NCI-H1436 (cell line): Measurements from ENCODE around the gene SELPLG.

Experiments used
- DNase-seq: peaks from one replicate; lab custom pipeline; 2025; lab: John Stamatoyannopoulos, UW

The SELPLG gene

DNA sequence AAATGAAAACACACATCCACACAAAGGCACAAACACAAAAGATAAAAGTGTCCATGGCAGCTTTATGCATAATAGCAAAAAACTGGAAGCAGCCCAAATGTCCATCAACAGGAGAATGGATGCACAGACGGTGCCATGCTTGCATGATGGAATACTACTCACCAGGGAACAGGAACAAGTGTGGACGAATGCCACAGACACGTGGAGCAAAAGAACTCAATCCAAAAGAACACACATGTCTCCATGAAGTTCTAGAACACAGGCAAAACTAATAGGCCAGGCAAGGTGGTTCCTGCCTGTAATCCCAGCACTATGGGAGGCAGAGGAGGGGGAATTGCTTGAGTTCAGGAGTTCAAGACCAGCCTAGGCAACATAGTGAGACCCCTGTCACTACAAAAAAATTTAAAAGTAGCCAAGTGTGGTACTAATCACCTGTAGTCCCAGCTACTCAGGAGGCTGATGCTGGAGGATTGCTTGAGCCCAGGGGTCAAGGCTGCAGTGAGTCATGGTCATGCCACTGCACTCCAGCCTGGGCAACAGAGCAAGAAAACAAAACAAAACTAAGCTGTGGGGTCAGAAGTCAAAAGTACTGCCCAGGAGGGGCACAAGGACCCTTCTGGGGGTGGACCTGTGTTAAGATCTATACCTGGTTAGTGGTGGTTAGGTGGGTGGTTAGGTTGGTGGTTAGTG, 28.5 kb downstream of the SELPLG start:
- no peak for DNase-seq

DNA sequence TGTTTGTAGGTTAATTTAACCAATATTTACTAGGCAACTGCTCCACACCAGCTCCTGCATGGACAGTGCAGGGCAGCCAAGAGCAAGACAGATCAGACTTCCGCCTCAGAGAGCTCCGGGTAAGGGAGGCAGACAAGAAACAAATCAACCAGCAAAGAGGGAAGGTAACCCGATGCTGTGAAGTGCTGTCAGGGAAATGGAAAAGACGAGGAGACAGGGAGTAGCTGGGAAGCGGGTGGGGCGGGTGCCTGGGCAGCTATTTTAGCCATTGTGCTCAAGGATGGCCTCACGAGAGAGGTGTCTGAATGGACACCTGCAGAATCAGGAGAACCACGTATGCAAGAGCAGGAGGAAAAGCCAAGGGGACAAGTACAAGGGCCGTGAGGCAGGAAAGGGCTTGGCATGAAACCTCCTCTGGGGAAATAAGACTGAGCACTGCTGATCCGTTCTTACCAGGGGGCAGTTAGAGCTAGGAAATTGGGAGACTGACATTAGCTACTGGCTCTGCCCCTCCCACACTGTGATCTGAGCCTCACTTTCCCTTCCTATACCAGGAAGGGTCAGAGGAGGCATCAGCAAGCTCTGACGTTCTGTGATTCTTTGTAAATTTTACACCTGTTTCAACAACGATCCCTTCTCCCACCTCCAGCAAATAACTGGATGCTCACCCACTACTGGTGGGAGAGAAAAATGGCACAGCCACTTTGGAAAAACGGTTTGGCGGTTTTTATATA, 29.3 kb downstream of the SELPLG start:
- DNase-seq, result no peak

DNA sequence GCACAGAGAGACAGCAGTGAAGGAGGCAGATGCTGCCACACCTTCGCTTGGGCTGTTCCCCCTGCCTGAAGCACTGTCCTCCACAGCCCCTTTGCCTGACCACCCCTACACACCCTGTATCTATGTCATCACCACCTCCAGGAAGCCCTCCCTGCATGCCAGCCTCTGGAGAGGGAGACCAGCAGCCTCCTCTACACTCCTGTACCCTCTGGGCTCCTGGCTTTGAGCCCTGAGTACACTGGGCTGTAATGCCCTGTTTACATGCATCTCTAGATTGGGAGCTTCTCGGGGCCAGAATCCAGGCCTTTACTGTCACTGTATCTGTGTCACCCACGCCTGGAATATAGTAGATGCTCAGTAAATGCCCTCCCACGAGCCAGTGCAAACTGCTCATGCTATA, 30.0 kb downstream of the SELPLG start:
- DNase-seq, result no peak

DNA sequence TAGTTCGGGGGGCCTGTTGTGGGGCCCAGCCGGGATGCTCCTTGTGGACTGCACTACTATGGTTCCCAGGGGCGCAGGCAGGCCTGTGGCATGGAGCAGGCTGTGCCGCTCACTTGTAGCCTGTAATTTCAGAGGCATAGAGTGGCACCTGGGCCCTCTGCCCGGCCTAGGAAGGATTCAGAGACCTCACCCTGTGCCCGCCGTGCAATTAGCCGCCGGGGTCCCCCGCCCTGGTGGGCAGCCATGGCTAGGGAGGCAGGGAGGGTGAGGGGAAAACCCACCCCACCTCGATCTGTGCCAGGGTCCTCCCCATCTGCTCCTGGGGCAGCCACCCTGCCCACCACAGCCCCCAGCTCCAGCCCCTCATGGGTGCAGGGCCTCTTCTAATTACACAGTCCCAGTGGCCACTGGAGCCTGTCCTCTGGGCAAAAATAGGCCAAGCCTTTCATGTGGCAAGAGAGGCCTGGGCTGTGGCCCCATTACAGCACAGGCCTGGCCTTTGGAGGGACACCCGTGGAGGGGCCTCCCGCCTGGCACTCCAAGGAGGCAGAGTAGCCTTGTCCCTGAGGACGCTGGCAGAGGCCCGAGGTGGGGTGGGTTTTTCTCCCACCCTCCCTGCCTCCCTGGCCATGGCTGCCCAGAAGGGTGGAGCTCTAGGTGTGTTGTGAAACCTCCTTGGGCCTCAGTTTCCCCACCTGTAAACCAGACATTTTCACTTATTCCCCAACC, 30.6 kb downstream of the SELPLG start:
- no peak for DNase-seq

DNA sequence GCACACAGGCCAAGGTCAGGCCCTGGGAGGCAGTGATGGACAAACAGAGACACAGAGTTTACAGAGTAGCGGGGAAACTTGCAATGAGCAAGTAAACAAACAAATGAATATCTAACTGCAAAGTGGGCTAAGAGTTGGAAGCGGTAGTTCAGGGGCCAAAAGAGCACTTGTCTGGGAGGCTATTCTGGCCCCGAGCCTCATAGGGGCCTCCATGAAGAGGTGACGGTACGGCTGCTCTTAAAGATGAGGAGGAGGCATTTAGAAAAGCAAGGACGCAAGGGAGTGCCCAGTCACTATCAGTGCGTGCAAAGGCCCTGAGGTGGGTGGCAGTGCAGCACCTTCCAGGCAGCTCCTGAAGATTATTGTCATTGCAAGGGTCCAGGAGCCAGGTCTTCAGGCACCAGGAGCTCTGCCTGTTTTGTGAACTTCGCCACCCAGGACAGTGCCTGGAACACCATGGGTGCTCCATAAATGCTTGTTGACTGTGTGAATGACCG, 31.4 kb downstream of the SELPLG start:
- no peak for DNase-seq

DNA sequence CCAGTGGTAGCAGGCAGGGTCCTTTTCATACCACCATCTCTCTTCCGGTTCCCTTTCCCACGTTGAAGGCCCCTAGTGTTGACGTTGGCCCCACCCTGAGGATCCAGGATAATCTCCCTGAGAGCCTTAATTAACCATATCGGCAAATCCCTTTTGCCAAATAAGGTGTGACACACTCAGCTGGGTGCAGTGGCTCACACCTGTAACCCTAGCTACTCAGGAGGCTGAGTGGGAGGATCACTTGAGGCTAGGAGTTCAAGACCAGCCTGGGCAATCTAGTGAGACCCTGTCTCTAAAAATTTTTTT, 33.0 kb downstream of the SELPLG start:
- no peak for DNase-seq

DNA sequence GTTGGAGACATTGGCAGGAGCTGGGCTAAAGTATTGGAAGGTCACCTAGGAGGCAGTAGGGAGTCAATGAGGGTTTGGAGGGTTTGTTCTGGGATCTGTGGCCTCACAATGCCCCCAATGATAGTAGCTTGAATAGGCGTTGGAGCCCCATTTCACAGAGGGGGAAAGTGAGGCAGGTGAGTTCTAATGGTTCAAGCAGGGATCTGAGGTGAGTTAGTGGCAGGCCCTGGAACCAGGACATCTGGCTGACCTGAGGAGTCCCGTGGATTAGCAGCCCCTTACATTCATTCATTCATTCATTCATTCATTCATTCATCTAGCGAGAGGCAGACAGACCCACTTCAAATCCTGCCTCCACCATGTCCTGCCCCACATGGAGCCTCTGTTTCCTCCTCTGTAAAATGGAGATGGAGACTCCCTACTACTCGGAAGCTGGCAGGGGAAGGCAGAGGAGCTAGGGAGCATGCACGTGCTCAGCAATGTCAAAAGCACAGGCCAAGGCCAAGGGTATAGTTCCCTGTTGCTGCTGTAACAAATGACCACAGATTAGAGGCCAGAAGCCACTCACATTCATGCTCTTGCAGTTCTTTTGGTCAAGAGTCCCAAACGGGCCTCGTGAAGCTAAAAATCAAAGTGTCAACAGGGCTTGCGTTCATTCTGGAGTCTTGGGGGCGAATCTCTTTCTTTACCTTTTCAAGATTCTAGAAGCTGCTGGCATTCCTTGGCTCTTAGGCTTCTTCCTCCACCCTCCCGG, 33.6 kb downstream of the SELPLG start:
- DNase-seq, result no peak

DNA sequence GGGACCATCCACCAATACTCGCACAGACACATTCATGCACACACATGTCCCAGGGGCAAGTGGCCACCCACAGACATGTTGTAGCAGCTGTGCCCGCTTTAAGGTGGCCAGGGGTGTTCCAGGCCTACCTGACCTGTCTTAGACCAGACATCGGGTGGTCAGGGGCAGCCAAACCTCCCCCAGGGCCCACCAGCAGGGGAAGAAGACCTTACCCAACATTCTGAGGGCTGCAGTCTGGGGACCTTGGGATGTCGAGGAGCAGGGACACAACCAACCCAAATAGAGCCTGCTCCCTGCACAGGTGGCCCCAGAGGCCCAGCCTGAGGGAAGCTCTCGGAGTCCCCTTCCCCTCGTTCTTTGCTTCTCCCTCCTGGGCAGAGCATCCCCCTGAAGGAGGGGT, 34.2 kb downstream of the SELPLG start:
- no peak for DNase-seq

DNA sequence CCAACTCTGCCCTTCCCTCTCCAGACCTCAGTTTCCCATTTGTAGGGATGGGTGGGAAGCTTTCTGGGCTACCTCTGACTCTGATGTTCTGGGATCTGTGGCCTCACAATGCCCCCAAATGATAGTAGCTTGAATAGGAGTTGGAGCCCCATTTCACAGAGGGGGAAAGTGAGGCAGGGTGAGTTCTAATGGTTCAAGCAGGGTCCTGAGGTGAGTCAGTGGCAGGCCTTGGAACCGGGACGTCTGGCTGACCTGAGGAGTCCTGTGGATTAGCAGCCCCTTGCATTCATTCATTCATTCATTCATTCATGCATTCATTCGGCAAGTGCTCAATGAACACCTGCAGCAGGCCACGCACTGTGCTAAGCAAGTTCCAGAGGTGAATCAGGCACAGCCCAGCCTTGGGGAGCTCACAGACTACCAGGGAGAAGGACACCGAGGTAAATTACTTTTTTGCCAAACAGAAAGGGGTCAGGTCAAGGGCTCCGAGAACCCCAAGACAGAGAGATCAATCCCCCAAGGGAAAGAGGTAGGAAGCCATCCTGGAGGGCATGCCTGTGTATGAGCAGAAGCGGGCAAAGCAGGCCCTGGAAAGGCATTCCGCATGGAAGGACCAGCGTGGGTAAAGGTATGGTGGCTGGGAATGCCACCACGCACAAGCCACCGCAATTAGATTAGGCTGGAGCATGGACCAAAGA, 35.0 kb downstream of the SELPLG start:
- no peak for DNase-seq

DNA sequence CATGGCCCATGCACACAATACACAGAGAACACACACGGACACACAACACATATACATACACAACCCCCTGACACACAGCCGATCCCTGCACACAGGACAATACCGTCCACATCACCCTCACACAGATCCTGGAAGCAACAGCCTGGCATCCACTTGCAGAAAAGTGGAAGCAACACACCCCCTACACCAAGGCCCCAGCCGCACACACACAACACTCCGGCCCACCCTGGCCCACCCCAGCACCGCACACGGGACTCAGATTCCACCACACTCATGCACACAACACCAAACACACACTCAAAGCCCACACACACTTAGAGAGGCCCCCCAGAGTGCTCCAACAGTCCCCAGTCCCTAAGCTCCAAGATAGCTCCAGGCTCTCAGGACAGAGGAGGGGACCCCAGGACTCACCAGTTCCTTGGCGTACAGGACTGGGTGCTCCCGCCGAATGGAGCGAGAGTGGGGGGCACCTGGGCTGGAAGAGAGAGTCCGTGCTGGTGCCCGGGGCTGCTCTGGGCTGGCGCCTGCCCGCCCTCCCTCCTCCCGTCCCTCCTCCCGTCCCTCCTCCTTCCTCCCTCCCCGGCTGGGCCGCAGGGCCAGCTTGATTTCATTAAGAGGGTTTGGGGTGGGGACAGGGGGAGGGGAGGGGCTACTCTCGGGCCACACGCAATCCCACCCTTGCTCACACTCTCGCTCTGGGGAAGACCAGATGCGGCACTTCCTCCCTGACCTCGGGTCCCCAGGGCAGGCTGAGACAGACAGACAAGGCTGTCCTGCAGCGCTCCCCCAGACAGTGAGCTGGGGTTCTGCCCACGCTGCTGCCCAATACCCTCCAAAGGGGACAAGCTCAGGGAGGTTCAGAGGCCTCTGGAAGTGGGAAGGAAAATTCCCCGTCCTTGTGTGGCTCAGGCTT, 35.9 kb downstream of the SELPLG start, which contains the start of gene TMEM119:
Gene TMEM119 (minus strand): TSS at position 526 of the 913 bp plus-strand sequence. CDS start 5,701 bp downstream, outside the sequence.
- DNase-seq, result no peak

DNA sequence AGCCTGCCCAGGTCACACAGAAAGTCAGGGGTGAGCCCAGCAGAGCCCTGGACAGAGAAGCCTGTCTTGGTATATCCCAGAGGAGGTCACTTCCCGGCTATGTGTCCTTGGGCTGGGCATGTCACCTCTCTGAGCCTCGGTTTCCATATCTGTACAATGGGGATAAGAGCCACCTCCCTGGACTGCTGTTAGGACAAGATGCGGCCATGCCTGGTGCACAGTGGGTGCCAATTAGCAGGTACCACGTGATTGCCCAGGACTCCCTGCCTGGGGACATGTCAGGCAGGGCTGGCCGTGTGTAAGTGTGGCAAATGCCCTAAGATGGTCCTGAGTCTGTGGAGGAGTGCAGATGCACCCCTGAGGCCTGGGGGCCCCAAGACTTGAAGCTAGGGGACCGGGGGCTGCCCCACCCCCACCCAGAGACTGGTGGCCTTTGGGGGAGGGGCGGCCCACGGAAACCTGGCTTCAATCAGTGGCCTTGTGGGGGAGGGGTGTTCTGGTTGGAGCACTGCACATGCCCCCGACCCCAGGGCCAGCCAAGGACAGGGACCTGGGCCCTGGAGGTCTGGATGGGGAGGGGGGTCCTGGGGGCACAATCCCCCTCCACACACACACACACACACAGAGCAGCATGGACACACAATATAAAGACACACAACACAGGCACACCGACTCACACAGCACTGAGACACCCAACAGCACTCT, 36.7 kb downstream of the SELPLG start:
- DNase-seq, result no peak

DNA sequence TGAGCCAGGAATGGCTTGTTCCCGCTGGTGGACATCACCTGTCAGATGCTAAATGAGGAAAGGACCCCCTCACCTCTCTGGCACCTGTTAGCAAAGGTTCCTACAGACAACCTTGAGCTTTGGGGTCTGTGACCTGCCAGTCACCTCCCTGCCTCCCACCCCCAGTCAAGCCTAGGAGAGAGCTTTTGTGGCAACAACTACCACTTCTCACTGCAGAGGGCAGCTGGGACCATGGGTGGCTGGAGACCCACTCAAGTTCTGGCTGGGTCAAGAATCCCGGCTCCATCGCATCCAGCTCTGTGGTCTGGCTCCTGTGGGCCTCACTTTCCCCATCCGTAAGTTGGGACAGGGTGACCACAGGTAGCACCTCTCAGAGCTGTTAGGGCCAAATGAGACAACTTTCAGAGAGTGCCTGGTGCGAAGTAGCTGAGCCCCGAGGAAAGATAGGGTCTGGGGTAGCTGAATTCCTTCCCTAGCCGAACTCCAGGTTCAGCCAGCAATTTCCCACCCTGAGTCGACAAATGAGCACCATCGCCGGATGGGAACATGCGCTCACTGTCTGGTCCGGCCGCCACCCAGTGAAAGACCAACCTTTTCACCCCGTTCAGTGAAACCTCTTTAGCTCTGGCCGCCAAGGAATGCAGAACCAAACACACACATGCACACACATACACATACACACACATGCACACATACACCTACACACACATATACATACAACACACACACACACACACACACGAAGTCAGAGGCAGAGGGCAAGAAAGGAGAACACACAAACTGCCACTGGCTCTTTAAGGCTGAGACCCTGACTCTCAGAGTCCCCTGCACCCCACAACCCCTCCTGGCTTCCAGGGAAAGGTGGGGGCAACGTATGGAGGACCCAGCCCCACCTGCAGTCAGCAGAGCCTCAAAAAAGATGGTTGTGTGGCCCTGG, 37.7 kb downstream of the SELPLG start:
- no peak for DNase-seq

DNA sequence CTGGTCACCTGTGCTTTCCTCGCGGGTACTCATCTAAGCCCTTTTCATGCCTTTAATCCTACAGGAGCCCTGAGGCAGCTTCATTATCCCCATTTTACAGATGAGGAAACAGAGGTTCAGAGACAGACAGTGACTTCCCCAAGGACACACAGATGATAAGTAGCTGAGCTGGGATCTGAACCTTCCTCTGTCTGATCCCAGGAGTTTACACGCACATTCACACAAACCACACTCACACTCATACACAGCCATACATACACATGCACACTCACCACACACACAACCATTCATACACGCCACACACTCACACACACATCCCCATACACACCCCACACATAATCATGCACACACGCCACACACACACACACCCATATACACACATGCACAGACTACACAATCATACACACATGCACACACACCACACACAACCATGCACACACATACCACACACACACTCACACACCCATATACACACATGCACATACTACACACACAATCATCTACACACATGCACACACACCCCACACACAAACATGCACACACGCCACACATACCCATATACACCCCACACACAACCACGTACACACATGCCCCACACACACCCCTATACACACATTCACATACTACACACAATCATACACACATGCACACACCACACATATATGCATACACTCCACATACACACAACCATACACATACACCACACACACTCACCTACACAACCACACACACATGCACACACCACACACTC, 38.6 kb downstream of the SELPLG start:
- no peak for DNase-seq

DNA sequence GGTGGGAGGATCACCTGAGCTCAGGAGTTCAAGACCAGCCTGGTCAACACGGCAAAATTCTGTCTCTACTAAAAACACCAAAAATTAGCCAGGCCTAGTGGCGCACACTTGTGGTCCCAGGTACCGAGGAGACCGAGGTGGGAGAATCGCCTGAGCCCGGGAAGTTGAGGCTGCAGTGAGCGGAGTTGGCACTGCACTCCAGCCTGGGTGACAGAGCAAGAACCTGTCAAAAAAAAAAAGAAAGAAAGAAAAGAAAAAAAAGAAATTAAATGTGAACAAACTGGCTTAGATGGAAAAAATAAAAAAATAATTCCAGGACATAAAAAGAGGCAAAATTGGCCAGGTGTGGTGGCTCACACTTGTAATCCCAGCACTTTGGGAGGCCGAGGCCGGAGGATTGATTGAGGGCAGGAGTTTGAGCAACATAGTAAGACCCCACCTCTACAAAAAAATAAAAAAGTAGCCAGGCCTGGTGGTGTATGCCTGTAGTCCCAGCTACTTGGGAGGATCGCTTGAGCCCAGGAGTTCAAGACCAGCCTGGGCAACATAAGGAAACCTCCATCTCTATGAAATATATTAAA, 39.3 kb downstream of the SELPLG start:
- no peak for DNase-seq

DNA sequence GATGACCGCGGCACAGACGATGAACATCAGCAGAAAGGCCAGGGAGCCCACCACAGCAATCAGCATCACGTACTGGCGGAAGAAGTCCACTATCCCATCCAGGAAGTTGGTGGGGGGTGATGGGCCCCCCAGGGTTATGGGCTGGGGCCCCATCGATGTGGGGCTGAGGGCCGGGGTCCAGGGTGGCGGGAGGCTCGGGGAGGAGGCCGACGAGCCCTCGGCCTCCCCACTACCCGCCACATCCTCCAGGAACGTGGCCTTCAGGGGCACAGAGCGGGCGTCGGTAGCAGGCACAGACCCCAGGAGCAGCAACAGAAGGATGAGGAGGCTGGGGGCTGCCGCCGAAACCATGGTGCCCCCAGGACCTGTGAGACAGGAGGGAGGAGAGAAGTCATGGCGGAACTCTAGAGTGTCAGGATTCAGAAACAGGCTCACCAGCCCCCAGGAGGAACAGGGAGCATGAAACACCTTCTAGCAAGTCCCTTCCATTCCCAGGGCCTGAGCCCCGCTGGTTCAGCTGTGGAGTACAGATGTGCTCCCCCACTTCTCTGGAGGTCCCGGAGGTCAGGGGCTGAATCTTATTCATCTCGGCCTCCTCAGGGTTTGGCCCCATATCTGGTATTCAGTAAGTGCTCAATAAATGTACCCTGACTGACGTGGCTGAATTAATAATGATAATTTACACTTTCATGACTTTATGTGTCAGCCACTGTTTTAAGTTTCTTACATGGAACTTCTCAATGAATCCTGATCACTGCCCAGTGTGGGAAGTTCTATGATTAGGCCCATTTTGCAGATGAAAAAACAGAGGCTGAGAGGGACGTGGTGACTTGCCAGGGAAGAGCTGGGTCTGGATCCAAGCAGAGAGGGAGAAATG, 41.4 kb downstream of the SELPLG start:
- DNase-seq, result no peak

DNA sequence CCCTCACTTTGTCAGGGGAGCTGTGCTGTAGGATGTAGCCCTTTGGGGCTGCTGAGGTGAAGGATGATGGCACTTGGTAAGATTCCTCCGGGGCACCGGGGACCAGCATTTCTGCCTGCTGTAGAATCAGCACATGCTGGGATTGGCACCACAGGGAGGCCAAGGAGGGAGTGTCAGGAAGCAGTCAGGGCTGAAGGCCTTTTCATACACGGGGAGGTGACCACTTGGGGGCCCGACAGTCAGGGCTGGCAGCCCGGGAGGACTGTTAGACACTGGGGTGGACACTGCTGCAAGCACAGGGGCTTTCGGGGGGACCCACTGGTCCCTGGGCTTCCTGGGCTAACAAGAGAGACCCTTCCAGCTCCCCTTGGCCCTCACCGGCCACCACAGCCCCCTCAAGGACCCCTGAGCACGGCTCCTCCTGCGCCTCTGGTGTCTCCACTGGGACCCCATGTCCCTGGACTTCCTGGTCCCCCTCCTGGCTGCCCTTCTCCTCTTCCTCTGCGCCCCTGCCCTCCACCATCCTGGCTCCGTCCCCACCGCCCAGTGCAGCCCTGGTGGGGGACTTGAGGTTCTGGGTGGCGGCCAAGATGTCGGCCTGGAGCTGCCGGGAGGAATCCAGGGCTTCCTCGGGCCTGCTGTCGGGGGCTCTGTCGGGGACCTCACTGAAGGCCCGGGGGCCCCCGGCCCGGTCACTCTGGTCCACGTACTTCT, 42.3 kb downstream of the SELPLG start:
- DNase-seq, result no peak
